GM12873 (cell line): ENCODE results near the gene NTM.

ENCODE experiments used
- CTCF ChIP-seq: IDR thresholded peaks from 2 replicates; pipeline ENCODE4 v1.5.1; 2012; ENCODE audit warnings: low read depth, mild to moderate bottlenecking, moderate library complexity, low read length, control low read depth; ENCODE audit not compliant: insufficient read depth; ENCODE audit errors: missing control alignments

The NTM gene

GRCh38 chr11:131582021-131582525, 211.7 kb downstream of the NTM start:
- no peak for TF ChIP-seq CTCF

- no peak for TF ChIP-seq CTCF
Measured at GRCh38 chr11:131583421-131583820, 213.0 kb downstream of the NTM start.

GRCh38 chr11:131583938-131584337, 213.5 kb downstream of the NTM start:
- TF ChIP-seq CTCF, result no peak

- peak; percentile 61 for TF ChIP-seq CTCF
Measured at GRCh38 chr11:131584785-131585592, 214.6 kb downstream of the NTM start.

GRCh38 chr11:131588057-131588456, 217.6 kb downstream of the NTM start:
- TF ChIP-seq CTCF, result no peak

GRCh38 chr11:131591051-131591461, 220.6 kb downstream of the NTM start:
- TF ChIP-seq CTCF, result no peak

GRCh38 chr11:131592152-131592551, 221.7 kb downstream of the NTM start:
- TF ChIP-seq CTCF, result no peak
